Neural progenitor cell (in vitro differentiated cells): ENCODE measurements around the gene NUTM2D. TPM values are rescaled to one million over a fixed set of nuclear protein-coding genes. Genes with fewer than 3 reads are reported as not detected.
"Not testable (repeated sequence)": the region's sequence is repeated elsewhere in the genome, so short reads cannot be mapped to it uniquely, and the experiment has no call there.

Experiments used
- DNase-seq: peaks from one replicate; pipeline ENCODE4 v3.0.0-alpha.2; 2016; ENCODE audit warnings: low spot score
- H2AFZ ChIP-seq: fragments of 200-600 bp; sonication (generic); replicated peaks from 2 replicates; pipeline ENCODE4 v1.6.1; 2016; ENCODE audit warnings: antibody characterized with exemption
- H3F3A ChIP-seq: fragments of 200-600 bp; sonication (generic); 2 replicates; pipeline ENCODE4 v1.6.1; 2016; ENCODE audit warnings: antibody characterized with exemption, low read depth
- H3K27ac ChIP-seq: fragments of 200-600 bp; sonication (generic); 2 replicates; pipeline ENCODE4 v1.5.1; 2016; ENCODE audit warnings: mild to moderate bottlenecking
- H3K27me3 ChIP-seq: fragments of 200-600 bp; sonication (generic); 2 replicates; pipeline ENCODE4 v1.6.1; 2016; ENCODE audit warnings: mild to moderate bottlenecking, moderate library complexity
- H3K36me3 ChIP-seq: fragments of 200-600 bp; sonication (generic); 2 replicates; pipeline ENCODE4 v1.5.1; 2016
- H3K4me1 ChIP-seq: fragments of 200-600 bp; sonication (generic); 2 replicates; pipeline ENCODE4 v1.6.1; 2016; ENCODE audit warnings: mixed run types
- H3K4me2 ChIP-seq: fragments of 200-600 bp; sonication (generic); 2 replicates; pipeline ENCODE4 v1.6.1; 2016
- H3K4me3 ChIP-seq: fragments of 200-600 bp; sonication (generic); 2 replicates; pipeline ENCODE4 v1.5.1; 2016
- H3K79me2 ChIP-seq: fragments of 200-600 bp; sonication (generic); 2 replicates; pipeline ENCODE4 v1.6.1; 2016; ENCODE audit warnings: low read depth
- H3K9ac ChIP-seq: fragments of 200-600 bp; sonication (generic); 2 replicates; pipeline ENCODE4 v1.6.1; 2016
- H3K9me3 ChIP-seq: fragments of 200-600 bp; sonication (generic); 2 replicates; pipeline ENCODE4 v1.5.1; 2016; ENCODE audit warnings: low read depth
- H4K20me1 ChIP-seq: fragments of 200-600 bp; sonication (generic); 2 replicates; pipeline ENCODE4 v1.6.1; 2016; ENCODE audit warnings: low read depth
- H3K27ac Mint-ChIP-seq: 3 replicates; pipeline ENCODE4 v1.8.0; 2021; ENCODE audit warnings: mixed read lengths
- H3K27me3 Mint-ChIP-seq: 2 replicates; pipeline ENCODE4 v1.8.0; 2022; ENCODE audit warnings: low read depth, mild to moderate bottlenecking, inconsistent platforms, moderate library complexity, mixed read lengths; ENCODE audit not compliant: insufficient read depth
- H3K36me3 Mint-ChIP-seq: 3 replicates; pipeline ENCODE4 v1.8.0; 2021; ENCODE audit warnings: mixed read lengths
- H3K4me1 Mint-ChIP-seq: 3 replicates; pipeline ENCODE4 v1.8.0; 2021; ENCODE audit warnings: mixed read lengths
- H3K4me3 Mint-ChIP-seq: 3 replicates; pipeline ENCODE4 v1.8.0; 2021; ENCODE audit warnings: mild to moderate bottlenecking, moderate library complexity, mixed read lengths
- H3K9me3 Mint-ChIP-seq: 3 replicates; pipeline ENCODE4 v1.8.0; 2020; ENCODE audit warnings: mixed read lengths
- total RNA-seq: library from RNA; depleted of rRNA; stranded (reverse); fragments of >200 nt; gene quantifications from 2 replicates; pipeline ENCODE4 v1.2.3, GENCODE V29; 2015; ENCODE audit warnings: low replicate concordance

Gene NUTM2D
- total RNA-seq, 1 donor from 2014 or later: 3.4 TPM

DNA sequence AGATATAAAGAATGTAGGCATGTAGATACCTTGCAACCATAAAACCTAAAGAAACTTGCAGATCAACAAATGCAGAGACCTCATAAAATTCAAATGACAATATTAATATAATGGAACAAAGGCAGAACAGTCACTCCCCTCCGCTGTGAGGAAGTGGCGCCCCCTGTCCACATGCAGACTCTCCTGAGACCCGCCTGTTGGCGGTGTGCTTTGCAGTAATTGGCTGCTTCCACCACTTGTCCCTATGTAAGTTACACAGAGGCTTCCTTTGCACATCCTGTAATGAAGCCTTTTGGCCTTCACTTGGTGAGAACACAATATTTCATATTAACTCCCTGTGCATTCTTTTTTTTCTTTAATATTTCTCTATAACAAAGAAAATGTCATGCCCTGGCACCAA lies 21.6 kb downstream of the NUTM2D start:
- not testable (repeated sequence) for H3K27ac ChIP-seq, H2AFZ ChIP-seq, H3K27me3 Mint-ChIP-seq, H3K36me3 Mint-ChIP-seq, H4K20me1 ChIP-seq, H3K4me3 ChIP-seq, H3K4me1 ChIP-seq, H3K36me3 ChIP-seq, H3K79me2 ChIP-seq, H3K9me3 ChIP-seq, H3K4me1 Mint-ChIP-seq, H3K4me3 Mint-ChIP-seq, H3K27me3 ChIP-seq, H3K4me2 ChIP-seq, H3K27ac Mint-ChIP-seq, H3F3A ChIP-seq, H3K9me3 Mint-ChIP-seq, H3K9ac ChIP-seq, DNase-seq

DNA sequence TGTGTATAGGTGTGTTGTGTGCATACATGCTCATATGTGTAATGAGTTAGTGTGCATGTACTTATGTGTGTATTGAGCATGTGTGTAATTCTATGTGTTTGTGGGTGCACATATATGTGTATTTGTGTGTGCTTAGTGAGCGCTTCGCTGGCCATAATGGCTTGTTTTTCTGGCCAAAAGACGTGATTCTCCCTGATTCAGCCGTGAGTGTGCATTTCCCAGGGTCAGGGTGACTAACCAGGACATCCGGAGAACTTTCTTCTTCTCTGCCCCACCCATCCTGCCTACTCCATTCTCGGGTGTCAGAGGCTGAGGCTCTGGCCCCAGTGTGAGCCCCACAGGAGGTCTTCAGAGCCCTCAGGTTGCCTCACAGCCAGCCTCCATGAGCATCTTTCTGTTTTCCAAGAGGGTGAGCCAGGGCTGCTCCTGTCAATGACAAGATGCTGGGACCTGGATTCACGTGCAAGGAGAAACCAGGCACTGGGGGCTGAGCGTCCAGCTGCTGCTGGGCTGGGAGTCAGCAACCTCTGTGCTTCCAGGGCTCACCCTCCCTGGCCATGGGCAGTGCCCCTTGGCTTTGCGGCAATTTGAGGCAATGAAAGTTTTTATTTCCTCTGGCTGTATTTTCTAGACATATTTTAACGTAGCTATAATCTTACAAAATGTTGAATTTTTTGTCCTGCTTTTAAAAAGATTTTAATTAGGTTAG lies 25.8 kb downstream of the NUTM2D start:
- H4K20me1 ChIP-seq, H3K36me3 ChIP-seq, H3K4me1 Mint-ChIP-seq, H3K4me1 ChIP-seq, H3K79me2 ChIP-seq, H3K9me3 ChIP-seq, H3K36me3 Mint-ChIP-seq, H3K27me3 ChIP-seq, H3K27me3 Mint-ChIP-seq, H2AFZ ChIP-seq, H3K4me3 ChIP-seq, DNase-seq, H3K27ac Mint-ChIP-seq, H3F3A ChIP-seq, H3K4me3 Mint-ChIP-seq, H3K27ac ChIP-seq, H3K4me2 ChIP-seq, H3K9ac ChIP-seq, H3K9me3 Mint-ChIP-seq: not testable (repeated sequence)

DNA sequence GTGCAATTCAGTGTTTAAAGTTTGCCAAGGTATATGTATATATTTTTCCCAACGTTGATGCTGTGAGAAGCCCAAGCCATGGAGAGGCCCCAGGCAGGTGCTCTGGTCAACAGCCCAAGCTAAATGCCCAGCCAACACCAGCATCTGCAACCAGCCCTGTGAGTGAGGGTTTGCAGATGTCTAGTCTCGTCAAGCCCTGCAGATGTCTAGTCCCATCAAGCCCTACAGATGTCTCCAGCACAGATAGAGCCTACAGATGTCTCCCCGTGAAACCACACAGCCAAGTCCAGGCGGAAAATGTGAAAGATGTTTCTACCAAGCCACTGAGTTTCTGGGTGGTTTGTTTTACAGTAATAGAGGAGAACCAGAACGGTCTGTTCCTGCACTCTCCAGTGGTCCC lies 26.7 kb downstream of the NUTM2D start:
- not testable (repeated sequence) for DNase-seq, H3K4me1 Mint-ChIP-seq, H3F3A ChIP-seq, H3K27ac Mint-ChIP-seq, H3K4me2 ChIP-seq, H3K27me3 Mint-ChIP-seq, H3K27ac ChIP-seq, H3K36me3 Mint-ChIP-seq, H3K9me3 Mint-ChIP-seq, H3K4me1 ChIP-seq, H3K9ac ChIP-seq, H3K9me3 ChIP-seq, H2AFZ ChIP-seq, H3K36me3 ChIP-seq, H3K27me3 ChIP-seq, H3K4me3 Mint-ChIP-seq, H3K79me2 ChIP-seq, H4K20me1 ChIP-seq, H3K4me3 ChIP-seq

DNA sequence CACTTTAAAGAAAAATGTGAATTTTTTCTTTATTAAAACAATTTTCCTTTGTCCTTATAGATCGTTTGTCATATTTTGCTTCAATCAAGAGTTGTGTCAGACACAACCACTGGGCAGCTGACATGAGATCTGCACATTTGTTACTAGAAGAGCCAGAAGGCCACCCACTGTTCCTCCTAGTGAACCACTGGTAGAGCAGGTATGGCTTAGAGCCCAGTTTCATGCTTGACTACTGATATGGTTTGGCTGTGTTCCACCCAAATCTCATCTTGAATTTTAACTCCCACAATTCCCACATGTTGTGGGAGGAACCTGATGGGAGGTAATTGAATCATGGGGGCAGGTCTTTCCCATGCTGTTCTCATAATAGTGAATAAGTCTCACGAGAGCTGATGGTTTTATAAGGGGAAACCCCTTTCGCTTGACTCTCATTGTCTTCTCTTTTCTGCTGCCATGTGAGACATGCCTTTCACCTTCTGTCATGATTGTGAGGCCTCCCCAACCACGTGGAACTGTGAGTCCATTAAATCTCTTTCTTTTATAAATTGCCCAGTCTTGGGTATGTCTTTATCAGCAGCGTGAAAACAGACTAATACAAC lies 28.3 kb downstream of the NUTM2D start:
- H2AFZ ChIP-seq, H3K4me1 ChIP-seq, H3K4me3 ChIP-seq, DNase-seq, H3K36me3 Mint-ChIP-seq, H3K27ac ChIP-seq, H3K4me2 ChIP-seq, H4K20me1 ChIP-seq, H3K4me3 Mint-ChIP-seq, H3F3A ChIP-seq, H3K79me2 ChIP-seq, H3K9ac ChIP-seq, H3K27ac Mint-ChIP-seq, H3K36me3 ChIP-seq, H3K27me3 Mint-ChIP-seq, H3K27me3 ChIP-seq, H3K9me3 ChIP-seq, H3K9me3 Mint-ChIP-seq, H3K4me1 Mint-ChIP-seq: not testable (repeated sequence)

DNA sequence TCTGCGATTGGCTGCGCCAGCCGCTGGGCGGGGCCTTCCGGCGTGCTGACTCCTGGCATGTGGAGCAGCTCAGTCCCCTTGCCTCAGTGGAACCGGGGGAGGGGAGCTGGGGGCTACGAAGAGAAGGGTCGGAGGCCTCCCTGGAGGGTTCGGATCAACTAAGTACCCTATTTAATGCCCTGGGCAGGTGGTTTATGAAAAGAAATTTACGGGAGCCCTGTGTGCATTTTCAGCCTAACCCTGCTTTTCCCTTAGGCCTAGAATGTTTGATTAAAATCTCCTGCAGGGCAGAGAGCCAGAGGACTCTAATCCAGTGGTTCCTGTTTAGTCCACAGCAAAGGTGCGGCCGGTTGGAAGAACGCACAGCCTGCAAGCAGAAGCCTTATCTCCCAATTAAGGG lies 33.8 kb downstream of the NUTM2D start:
- not testable (repeated sequence) for H3K4me3 Mint-ChIP-seq, H3K4me1 ChIP-seq, H3K27ac Mint-ChIP-seq, H3K36me3 ChIP-seq, H4K20me1 ChIP-seq, H3K9ac ChIP-seq, H3K27me3 Mint-ChIP-seq, H3K4me2 ChIP-seq, H3K27ac ChIP-seq, H3K27me3 ChIP-seq, H3K9me3 ChIP-seq, H3K36me3 Mint-ChIP-seq, H3F3A ChIP-seq, H3K79me2 ChIP-seq, H3K9me3 Mint-ChIP-seq, H3K4me1 Mint-ChIP-seq, H2AFZ ChIP-seq, H3K4me3 ChIP-seq
- DNase-seq: peak; percentile 1

DNA sequence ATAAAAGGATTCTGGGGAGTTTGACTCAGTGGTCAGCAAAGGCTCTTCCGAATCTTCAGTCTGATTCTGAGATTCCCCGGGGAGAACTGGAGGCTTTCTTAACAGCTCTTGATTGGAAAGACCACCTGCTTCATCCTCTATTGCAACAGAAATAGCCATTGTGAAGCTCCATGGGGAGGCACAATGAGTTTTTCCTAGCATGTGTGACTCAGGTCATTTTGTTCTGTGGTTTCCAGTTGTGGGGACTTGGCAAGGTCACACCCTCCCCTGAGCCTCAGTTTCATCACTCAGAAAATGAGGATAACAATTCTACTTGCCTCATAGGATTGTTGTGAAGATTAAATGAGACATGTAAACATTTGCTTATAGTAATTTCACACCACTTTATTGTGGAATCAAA lies 38.7 kb downstream of the NUTM2D start:
- not testable (repeated sequence) for H3K27me3 Mint-ChIP-seq, H3K9me3 ChIP-seq, H3K4me1 ChIP-seq, H3K27me3 ChIP-seq, H3K36me3 Mint-ChIP-seq, H3K4me3 Mint-ChIP-seq, H3K27ac ChIP-seq, H2AFZ ChIP-seq, H3F3A ChIP-seq, H4K20me1 ChIP-seq, H3K27ac Mint-ChIP-seq, H3K36me3 ChIP-seq, H3K79me2 ChIP-seq, H3K9me3 Mint-ChIP-seq, H3K4me1 Mint-ChIP-seq, H3K9ac ChIP-seq, H3K4me3 ChIP-seq
- H3K4me2 ChIP-seq: peak overlapping the region; percentile 57
- peak; percentile 66 for DNase-seq

DNA sequence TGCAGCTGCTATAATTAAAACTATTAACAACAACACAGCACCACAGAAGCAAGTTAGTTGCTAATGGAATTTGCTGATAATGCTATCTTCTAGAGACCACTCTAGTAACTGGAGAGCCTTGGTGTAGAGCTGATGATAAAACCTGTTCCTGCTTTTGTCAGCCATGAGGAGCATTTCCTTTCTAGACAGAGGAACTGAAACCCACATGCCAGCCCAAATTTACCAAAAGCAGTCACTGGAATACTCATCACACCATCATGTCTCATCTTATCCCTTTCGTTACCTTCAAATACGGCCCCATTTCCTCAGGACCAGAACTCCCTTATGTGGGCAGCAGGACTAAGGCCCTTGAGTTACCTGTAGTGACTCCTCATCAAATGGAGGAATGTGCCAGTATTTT lies 40.9 kb downstream of the NUTM2D start:
- H3K4me3 ChIP-seq, H3K36me3 Mint-ChIP-seq, H3K79me2 ChIP-seq, H3K4me1 ChIP-seq, H3K27ac Mint-ChIP-seq, DNase-seq, H3K4me2 ChIP-seq, H3K4me3 Mint-ChIP-seq, H3K9ac ChIP-seq, H3K4me1 Mint-ChIP-seq, H3F3A ChIP-seq, H3K27me3 ChIP-seq, H4K20me1 ChIP-seq, H3K9me3 ChIP-seq, H3K36me3 ChIP-seq, H3K9me3 Mint-ChIP-seq, H3K27ac ChIP-seq, H2AFZ ChIP-seq, H3K27me3 Mint-ChIP-seq: not testable (repeated sequence)

DNA sequence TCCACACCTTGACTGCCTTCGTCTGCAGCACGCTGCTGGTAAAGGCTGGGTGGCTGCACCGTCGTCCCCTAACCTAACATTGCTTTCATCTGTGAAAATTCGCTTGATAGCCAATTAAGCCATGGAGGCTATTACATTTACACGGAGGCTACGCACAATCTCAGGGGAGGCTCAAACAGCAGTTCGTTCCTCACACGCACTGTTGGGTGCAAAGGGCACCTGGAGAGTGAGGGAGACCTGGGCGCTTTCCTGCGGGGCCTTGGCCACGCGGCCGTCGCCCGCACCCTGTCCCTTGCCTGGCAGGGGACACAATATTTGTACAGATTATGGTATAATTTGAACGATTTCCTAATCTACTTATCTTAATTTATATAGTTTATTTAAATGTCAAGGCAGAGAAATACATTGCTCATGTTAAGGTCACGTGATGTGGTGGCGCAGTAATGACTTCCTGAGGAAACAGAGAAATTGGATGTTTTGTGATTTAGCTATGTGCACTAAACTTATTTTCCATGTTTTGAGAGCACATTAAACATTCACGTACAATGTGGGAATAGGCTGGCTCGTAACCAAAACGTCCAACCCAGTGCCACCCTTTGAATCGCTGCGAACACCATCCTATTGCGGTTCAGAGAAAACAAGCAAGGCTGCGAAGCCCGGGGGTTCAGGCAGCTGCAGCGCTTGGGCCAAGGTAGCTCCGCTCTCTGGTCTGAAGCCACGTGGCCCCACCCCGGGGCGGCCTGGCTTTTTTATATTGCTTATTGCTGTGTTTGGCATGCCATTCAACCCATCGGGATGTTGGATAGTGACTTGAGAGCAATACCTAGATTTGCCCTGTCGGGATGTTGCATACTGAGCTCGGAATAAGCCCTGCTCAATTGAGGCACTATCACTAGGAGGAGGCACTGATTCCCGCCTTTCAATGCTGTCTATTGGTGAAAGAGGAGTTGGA lies 50.2 kb downstream of the NUTM2D start:
- not testable (repeated sequence) for H3K27me3 Mint-ChIP-seq, H3K9me3 ChIP-seq, H3K36me3 ChIP-seq, H3K4me2 ChIP-seq, H3K4me3 ChIP-seq, H3K9ac ChIP-seq, H3K27me3 ChIP-seq, H3K36me3 Mint-ChIP-seq, H3K27ac Mint-ChIP-seq, H3K4me1 Mint-ChIP-seq, H3F3A ChIP-seq, H3K4me3 Mint-ChIP-seq, H4K20me1 ChIP-seq, H3K27ac ChIP-seq, H3K4me1 ChIP-seq, H3K9me3 Mint-ChIP-seq, H3K79me2 ChIP-seq
- peak; percentile 8 for DNase-seq
- peak overlapping the region; percentile 45 for H2AFZ ChIP-seq
